Stimulated activated CD8-positive, alpha-beta memory T cell treated with anti-CD3 and anti-CD28 coated beads, Interleukin-12 subunit alpha, Interleukin-12 subunit beta, amount 100 ng/mL, for 4 hours (primary cell): ENCODE measurements around the gene COX4I2.
"Not testable (repeated sequence)": the region's sequence is repeated elsewhere in the genome, so short reads cannot be mapped to it uniquely, and the experiment has no call there.

Experiments
- DNase-seq: peaks from one replicate; pipeline ENCODE4 v3.0.0-alpha.2; 2020; ENCODE audit warnings: low read depth

COX4I2 gene

DNA sequence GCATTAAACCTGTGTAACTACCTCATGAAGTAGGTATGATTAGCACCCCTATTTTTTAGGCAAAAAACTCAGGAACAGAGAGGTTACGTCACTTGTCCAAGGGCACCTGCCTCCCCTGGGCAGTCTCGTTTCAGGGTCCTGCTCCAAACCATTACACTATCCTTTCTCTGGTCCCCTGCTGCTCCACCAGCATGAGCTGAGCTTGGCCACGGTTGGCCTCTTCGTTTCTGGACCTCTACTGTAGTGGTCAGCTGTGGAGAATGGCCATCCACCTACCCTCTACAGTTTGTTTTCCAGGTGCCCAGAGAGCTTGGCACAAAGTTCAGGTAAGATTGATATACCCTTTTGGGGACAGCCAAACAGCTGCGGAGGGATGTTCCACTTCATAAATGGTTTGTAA is 16.8 kb downstream of the COX4I2 start:
- DNase-seq, result no peak

DNA sequence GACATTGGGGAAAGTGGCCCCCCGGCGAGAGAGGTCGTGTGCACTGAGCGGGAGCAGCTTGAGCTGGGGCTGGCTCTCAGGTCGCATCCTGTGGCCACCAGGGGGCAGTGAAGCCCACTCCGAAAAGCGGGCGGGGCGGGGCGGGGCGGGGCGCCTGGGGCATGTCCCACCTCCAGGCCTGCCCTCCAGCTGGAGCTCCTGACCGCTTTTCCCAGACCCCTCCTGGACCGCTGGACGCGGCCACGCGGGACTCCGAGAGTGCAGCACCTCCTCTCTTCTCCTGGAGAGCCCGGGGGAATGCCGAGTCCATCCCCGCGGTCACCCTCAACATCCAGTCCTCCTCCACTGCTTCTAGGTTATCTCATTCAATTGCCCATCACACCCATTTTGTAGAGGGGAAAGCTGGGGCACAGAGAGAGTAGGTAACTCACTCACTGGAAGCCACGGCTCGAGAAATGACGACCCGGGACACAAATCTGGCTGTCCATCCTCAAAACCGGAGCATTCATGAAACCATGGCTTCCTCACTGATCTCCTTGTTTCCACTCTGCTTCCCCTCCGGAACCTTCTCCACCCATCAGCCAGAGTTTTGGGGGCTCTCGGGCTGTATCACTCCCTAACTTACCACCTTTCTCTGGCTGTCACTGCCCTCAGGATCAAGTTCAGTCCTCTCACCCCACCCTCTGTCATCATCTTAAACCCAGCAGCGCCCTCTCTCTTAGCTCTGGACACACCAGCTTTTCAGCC is 24.1 kb downstream of the COX4I2 start:
- DNase-seq, result peak; percentile 58

DNA sequence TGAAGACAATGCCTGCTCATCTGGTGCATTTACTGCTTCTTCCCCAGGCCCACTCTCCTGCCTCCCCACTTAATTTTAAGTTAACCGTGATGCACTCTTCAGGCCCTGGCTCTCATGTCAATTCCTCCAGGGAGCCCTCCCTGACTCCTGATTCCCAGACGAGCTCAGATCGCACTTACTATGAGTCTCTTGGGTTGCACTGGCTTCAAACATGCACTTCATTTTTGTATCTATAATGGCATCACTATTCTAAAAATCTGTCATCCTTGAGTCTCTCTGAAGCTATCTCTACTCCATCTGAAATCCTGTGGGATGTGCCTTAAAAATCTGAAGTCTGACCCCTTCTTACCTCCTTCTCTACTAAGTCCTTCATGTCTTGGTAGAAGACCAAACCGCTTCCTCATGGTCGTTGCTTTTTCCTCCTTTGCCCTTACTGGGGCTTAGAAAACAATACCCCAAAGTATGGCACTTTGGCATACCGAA is 24.7 kb downstream of the COX4I2 start:
- no peak for DNase-seq

DNA sequence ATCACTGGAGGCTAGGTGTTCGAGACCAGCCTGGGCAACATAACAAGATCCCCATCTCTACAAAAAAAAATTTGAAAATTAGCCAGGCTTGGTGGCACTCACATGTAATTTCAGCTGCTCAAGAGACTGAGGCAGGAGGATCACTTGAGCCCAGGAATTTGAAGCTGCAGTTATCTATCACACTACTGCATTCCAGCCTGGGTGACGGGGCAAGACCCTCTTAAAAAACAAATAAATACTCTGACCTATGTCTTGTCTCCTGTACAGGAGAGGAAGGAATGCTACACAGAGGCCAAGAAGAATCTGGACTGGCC is 25.8 kb downstream of the COX4I2 start:
- DNase-seq, result no peak

DNA sequence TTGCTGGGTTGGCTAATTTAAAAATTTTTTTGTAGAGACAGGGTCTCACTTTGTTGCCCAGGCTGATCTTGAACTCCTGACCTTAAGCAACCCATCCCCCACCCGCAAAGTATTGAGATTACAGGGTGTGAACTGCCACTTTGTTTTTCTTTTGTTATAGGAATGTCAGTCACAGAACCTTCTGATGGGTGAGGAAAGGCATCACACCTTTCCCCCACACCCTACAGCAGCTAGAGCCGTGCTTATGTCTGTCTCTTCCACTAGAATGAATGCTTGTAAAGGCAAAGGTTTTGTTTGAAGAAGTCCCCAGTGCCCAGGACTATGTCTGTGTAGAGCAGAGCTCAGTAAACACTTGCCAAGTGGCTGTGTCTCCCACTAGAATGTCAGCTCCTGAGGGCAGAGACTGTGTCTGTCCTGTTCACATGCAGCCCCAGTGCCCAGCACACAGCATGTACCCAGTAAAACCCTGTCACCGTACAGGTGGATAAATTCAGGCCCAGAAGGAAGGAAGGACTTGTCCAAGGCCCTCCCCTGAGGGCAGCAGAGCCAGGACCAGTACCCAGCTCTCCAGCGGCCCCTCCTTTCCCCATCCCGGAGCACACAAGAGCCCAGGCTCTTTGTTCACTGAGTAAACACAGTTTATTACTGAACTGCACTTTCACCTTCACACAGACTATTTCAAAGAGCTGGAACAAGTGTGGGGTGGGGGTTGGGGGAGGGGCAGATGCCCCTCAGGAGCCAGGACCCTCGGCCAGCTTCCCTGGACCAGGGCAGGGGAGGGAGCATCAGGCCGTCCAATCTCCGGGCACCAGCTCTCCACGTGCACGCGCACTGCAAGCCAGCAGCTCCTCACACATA is 26.4 kb downstream of the COX4I2 start:
- DNase-seq, result no peak

DNA sequence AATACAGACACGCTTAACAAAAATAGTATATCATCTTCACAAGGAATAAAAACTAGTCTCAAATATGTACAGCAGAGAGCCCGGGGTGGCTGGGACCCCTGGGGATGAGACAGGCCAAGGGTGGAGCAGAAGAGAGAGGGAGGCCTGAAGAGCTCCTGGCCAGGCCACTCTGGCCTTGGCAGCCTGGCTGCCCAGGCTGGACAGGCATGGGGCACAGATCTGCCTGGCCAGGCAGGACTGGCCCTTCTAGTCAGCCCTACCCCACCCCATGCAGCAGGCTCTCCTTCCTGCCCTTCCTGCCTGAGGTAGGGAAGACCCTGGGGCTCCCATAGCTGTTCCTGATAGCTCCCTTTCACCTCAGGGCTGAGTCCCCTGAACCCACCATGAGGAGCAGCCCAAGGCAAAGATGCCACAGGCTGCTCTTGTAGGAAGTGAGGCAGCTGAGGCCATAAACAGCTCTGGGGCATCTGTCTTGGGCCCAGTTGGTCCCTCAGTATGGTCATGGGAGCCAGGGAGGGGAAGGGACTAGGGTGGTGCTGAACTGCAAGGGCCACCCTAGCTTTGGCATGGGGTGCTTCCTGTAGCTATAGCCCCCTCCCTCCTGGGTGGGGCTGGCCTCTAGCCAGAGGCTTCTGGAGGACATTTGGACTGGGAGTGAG is 27.1 kb downstream of the COX4I2 start:
- no peak for DNase-seq

DNA sequence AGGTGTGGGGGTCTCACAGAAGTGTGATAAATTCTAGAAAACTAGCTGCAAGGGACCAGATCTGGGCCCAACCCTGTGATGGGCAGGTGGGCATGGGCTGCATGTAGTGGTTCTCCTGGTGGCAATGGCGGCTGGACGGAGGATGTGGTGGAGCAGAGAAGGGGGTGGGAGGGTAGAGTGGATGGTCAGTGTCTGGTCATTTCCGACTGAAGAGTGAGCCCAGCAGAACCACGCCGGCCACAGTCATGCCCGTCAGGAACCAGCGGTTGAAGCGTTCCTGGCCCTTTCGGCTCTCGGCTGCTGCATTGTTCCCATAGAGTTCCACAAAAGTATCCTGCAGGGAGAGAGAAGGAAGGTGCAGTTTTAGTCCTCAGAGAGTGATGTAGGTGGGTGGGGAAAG is 28.0 kb downstream of the COX4I2 start:
- no peak for DNase-seq

DNA sequence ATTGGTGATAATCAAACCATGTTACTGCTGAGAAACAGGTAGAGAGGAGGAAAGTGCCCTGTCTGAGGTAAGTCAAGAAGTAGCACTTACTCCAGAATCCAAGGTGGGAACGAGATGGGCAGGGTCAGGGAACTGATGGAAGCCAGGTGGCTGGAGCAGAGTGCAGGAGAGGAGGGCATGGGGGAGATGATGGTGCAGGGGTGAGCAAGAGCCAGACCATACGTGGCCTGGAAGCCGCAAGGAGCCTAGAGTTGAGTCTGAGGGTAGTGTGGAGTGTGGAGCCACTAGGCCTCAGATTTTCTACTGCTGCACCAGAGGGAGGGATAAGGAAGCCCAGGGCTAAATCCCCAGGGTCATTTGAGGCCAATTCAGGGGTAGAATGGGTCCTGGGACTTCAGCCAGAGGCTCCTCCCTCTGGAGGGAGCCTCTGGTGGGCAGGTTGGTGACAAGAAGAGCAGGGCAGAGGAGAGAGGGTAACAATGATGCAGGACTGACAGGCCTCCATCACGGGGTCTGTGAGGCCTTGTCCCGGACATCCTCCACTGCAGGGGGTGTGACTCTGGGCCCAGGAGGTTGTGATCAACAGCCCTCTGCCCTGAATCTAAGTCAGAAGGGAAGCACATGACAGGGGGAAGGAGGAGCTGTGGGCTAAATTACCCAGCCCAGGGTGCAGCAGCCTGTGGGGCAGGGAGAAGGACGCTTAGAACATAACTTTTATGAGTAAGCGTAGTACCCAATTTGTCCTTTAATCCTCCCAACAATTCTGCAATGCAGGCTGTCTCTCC is 28.7 kb downstream of the COX4I2 start:
- no peak for DNase-seq

DNA sequence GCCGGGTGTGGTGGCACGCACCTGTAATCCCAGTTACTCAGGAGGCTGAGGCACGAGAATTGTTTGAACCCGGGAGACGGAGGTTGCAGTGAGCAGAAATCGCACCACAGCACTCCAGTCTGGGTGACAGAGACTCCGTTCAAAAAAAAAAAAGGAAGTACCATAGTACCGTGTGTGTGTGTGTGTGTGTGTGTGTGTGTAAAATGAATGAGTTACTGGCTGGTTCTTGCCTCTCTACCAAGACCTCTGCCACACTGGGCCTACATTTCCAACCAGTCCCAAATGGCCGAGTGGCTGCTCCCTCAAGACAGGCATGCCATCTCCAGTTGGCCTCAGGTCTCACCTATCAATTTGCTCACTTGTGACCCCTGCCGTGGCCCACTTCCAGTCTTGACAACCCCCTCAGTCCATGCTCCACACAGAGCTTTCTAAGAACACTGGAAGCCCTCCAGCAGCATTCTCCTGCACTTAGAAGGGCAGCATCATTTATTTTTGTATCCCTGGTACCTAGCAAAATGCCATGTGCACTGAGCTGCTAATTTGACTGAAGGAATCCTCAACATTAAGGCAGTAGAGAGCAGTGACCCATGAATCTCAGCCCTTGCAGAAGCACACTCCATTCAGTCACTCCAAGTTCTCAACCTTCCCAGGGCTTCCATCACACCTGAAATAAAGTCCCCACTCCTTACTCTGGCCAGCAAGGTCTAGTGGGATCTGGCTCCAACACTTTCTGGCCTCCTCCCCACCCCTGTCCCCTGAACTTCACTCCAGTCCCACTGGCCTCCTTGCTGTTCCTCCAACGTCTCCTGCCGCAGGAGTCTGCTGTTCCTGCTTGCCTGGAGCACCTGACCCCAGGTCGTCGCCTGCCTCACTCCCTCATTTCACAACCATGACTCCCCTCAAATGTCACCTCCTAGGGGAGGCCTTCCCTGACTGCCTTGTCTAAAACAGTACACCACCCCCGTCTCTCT is 29.9 kb downstream of the COX4I2 start:
- no peak for DNase-seq

DNA sequence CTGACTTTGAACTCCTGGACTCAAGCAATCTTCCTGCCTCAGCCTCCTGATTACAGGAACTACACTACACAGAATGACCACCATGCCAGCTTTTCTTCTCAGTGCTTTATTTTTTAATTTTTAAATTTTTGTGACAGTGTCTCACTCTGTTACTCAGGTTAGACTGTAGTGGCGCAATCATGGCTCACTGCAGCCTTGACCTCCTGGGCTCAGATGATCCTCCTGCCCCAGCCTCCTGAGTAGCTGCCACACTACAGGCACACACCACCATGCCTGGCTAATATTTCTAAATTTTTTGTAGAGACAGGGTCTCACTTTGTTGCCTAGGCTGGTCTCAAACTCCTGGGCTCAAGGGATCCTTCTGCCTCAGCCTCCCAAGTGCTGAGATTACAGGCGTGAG is 31.2 kb downstream of the COX4I2 start:
- DNase-seq, result not testable (repeated sequence)

DNA sequence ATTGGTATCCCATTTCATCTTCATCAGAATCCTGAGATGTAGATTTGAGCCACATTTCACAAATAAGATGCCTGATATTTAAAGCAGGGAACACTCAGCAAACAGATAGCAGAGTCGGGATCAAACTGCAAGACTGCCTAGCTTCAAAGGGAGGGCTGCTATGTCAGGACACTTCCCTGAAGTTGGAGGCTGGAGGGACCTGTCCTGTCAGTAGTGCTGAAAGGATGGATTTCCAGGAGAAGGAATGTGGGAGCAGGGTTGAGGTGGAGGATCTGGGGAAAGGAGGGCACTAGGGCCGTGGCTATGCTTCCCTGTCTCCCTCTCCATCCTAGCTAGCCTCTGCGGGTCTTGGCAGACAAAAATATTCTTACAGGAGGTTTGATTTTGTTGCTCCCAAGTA is 32.2 kb downstream of the COX4I2 start:
- DNase-seq, result no peak

DNA sequence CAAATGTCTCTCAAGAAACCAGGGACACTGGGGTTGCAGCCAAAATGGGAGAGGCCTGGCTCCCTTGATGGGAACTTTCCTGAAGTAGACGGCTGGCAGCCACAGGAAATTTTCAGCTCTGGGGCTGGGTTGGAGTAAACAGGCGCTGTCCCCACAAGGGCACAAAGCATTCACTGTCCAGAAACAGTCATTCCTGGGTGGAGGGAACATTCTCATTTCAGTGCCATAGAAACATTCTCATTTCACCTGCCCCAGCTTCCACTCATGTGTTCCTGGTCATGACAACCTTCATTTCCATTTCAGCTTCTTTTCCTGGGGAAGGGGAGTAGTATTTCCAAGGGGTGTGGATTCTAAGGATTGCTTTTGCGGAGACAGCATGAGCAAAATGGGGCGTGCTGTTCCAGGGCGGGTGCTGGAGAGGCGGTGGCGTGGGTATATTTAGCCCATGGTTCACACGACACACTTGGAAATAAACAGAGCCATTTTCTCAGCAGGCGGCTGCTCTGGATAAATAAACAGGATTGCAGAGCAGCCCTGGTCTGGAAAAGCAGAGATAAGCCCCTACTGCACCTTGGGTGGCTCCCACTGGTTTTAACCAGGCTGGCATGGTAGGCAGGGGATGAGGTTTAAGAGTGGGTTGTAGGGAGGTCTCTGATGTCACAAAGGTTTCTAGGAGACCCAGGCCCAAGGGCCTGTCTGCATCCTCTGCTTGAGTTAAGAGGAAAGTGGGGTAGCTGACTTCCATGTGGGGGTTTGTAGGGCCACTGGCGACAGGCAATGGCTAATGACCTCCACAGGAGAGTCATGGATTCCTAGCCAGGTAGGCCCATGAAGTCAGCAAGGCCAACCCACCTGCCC is 32.9 kb downstream of the COX4I2 start:
- no peak for DNase-seq

DNA sequence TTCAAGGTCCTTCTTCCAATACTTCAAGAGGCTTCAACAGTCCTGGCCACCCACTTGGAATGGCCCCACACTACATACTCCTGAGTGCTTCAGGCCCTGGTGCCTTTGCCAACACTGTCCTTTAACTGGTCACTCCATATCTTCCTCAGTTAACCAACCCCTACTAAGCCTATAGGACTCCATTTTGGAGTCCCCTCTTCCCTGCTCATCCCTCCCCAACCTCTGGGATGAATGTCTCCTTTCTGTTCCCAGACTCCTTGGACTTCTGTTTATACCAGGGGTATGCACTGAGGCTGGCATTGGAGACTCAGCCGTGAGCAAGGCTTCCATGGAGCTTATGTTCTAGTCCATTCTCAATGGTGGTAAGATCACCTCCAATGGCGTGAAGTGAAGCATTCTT is 33.6 kb downstream of the COX4I2 start:
- no peak for DNase-seq

DNA sequence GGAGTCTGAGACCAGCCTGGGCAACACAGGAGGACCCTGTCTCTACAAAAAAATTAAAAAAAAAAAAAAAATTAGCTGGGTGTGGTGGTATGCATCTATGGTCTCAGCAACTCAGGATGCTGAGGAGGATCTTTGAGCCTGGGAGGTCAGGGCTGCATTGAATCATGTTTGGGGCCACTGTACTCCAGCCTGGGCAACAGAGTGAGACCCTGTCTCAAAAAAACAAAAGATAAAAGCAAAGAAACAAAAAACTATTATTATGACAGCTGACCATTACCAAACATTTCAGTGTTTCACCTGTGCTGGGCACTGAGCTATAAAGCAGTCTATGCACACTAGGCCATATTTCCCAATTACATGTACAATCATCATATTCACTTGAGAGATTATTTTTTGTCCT is 35.7 kb downstream of the COX4I2 start:
- DNase-seq, result no peak

DNA sequence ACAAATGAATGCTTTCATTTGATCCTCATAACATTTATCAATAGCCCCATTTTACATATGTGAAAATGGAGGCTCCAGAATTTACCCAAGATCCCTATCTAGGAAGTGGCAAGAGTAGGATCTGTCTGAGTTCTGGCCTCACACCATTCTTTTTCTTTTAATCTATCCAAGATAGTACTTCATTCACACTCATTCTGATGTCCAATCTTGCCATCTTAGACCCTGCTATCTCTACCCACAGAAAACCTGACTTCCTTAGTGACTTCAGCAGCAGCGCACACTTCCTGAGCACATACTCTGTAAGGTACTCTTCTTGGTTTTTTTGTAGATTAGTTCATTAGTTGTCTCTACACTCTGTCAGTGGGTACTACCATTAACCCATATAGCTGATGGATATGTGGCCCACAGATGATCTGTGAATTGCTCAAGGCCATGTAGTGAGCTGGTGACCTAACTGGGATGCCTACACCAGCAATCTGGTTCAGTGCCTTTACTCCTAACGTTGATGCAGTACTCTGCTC is 36.3 kb downstream of the COX4I2 start:
- DNase-seq, result no peak

DNA sequence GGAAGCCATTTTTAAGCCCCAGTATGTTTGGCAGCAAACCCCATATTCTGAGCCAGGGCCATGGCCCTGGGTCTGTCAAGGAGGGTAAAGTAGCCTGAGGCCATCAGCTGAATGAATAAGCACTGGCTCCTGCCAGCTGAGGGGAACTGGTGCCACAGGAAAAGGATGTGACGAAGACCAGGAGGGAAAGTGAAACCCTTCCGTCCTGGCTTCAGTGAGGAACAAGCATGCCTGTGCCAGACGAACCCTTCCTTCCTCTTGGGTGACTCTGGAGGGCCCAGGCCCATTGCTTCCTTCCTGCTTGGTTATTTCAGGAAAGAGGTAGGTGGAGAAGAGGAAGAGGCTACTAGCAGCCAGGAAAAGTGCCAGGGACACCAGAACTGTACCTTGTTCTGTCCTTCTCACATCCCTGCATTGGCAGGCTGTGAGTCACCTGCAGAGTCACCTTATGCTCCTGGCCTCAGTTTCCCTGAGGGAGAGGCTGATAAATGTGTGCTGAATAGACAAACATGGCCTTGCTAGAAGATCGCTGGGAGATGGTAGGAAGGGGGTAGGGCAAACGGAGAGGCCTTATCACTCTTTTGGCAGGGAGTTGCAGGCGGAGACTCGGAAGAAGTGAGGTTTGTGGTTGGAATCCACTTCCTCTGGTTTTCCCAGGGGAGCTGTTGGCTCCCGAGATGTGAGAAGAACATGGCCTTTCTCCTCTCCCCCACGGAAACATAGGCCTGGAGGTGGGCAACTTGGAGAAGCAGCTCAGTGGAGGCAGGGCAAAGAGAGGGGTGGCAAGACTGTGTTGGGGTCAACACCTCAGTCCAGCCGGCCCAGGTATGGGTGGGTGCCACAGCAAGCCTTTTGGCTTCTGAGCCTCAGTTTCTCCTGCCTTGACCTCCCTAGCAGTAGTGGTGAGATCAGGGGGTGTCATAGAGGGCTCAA is 37.4 kb downstream of the COX4I2 start:
- DNase-seq, result peak; percentile 54

DNA sequence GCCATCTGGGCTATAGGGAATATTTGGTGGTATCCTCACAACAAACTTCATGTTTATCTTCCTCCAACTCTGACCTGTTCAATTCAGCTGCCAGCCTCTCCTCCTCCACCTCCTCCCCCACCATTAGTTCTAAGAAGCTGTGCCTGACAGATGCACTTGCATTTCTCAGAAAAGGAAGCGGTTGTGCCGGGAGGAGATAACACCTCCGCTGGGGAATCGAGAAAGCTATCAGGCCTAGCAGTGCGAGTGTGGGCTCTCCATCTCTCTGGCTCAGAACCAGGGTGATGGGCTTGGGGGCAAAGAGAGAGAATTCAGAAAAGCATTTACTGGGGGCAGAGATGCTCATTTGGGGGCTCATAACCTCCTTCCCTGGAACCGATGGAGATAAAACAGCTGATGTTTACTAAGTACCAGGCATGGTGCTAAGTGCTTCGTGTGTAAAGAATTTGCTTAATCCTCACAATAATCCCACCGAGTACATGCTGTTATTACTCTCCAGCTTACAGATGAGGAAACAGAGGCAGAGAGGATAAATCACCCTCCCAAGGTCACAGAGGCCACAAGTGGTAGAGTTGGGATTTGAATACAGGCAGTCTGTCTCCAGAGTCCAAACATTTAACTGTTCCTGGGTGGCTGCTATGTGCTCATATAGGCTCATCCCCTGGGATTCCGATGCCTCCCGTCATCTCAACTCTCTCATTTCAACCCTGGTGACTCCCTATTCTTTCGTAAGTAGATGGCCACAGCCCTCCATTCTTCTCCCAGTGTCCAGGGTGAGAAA is 38.3 kb downstream of the COX4I2 start:
- DNase-seq, result peak; percentile 31

DNA sequence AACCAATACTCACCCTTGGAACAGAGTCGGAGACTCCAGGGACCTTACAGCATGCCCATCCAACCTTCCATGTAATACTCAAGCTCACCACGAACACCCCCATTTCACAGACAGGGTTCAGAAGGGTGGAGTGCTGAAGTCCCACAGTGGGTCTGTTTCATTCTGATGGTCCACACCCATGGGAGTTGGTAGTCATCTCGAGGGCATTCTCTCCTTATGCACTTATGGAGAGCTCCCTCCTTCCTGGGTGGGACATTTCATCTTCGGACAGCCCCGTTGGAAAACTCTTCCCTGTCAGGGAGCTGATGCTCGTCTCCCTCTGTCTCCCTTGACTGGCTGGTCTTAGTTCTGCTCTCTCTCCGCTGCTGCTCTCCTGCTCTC is 38.9 kb downstream of the COX4I2 start:
- DNase-seq, result no peak
